HG02884 (cell line): ENCODE data around the gene FRG2C.
"Not testable (repeated sequence)": the region's sequence is repeated elsewhere in the genome, so short reads cannot be mapped to it uniquely, and the experiment has no call there.

Experiments used
- ATAC-seq: cut with Tn5 transposase; IDR thresholded peaks from one replicate; pipeline ENCODE4 v1.9.1; 2021; ENCODE audit warnings: mild to moderate bottlenecking, moderate library complexity; ENCODE audit not compliant: unreplicated experiment

The FRG2C gene

GRCh38 chr3:75664028-75664427 is at the start of gene FRG2C:
FRG2C (plus strand) TSS chr3:75664328; CDS start chr3:75664380, 52 bp downstream.
- ATAC-seq, result not testable (repeated sequence)

- ATAC-seq, result not testable (repeated sequence)
Measured at GRCh38 chr3:75618666-75619305, 45.3 kb upstream of the FRG2C start.

GRCh38 chr3:75619481-75620031 is 44.6 kb upstream of the FRG2C start:
- not testable (repeated sequence) for ATAC-seq

- not testable (repeated sequence) for ATAC-seq
Measured at GRCh38 chr3:75621772-75622171, 42.4 kb upstream of the FRG2C start.

GRCh38 chr3:75623656-75624055 is 40.5 kb upstream of the FRG2C start:
- ATAC-seq, result not testable (repeated sequence)

- ATAC-seq, result not testable (repeated sequence)
Measured at GRCh38 chr3:75630887-75631535, 33.1 kb upstream of the FRG2C start.

GRCh38 chr3:75631541-75631940 is 32.6 kb upstream of the FRG2C start:
- no peak for ATAC-seq

- not testable (repeated sequence) for ATAC-seq
Measured at GRCh38 chr3:75638947-75639346, 25.2 kb upstream of the FRG2C start.

- ATAC-seq, result not testable (repeated sequence)
Measured at GRCh38 chr3:75641107-75641517, 23.0 kb upstream of the FRG2C start.

GRCh38 chr3:75643031-75643800 is 20.9 kb upstream of the FRG2C start:
- ATAC-seq, result not testable (repeated sequence)

GRCh38 chr3:75645548-75645947 is 18.6 kb upstream of the FRG2C start:
- ATAC-seq, result not testable (repeated sequence)

GRCh38 chr3:75650191-75650590 is 13.9 kb upstream of the FRG2C start:
- no peak for ATAC-seq

- not testable (repeated sequence) for ATAC-seq
Measured at GRCh38 chr3:75655101-75655904, 8.8 kb upstream of the FRG2C start.

GRCh38 chr3:75655956-75656355 is 8.2 kb upstream of the FRG2C start:
- ATAC-seq, result not testable (repeated sequence)

GRCh38 chr3:75658411-75659107 is 5.6 kb upstream of the FRG2C start:
- not testable (repeated sequence) for ATAC-seq

- ATAC-seq, result not testable (repeated sequence)
Measured at GRCh38 chr3:75659108-75659433, 5.1 kb upstream of the FRG2C start.

GRCh38 chr3:75665626-75666025 is 1.5 kb downstream of the FRG2C start:
- not testable (repeated sequence) for ATAC-seq

- ATAC-seq, result not testable (repeated sequence)
Measured at GRCh38 chr3:75667757-75668701, 3.9 kb downstream of the FRG2C start.
